Measurements from ENCODE around the gene CYP2A7.
"Not testable (repeated sequence)": the region's sequence is repeated elsewhere in the genome, so short reads cannot be mapped to it uniquely, and the experiment has no call there.

CYP2A7 gene

GRCh38 chr19:40896418-40896796, 14.4 kb upstream of the CYP2A7 start:
- TF ChIP-seq CTCF (conservative IDR thresholded peaks at IDR 0.05; ENCODE audit: low read depth, low read length): no peak
- DNase-seq (ENCODE audit: low read depth): no peak
- no peak overlapping the region for H3K4me3 ChIP-seq (ENCODE audit: low read length)

GRCh38 chr19:40893112-40893511, 11.1 kb upstream of the CYP2A7 start:
- no peak overlapping the region for H3K4me3 ChIP-seq (ENCODE audit: low read length)
- no peak for DNase-seq (ENCODE audit: low read depth)
- TF ChIP-seq CTCF (conservative IDR thresholded peaks at IDR 0.05; ENCODE audit: low read depth, low read length): no peak

- TF ChIP-seq CTCF (conservative IDR thresholded peaks at IDR 0.05; ENCODE audit: low read depth, low read length): no peak
Measured at GRCh38 chr19:40889366-40889765, 7.3 kb upstream of the CYP2A7 start.

GRCh38 chr19:40888191-40888590, 6.2 kb upstream of the CYP2A7 start:
- no peak overlapping the region for H3K4me3 ChIP-seq (ENCODE audit: low read length)
- DNase-seq (ENCODE audit: low read depth): no peak
- no peak for TF ChIP-seq CTCF (conservative IDR thresholded peaks at IDR 0.05; ENCODE audit: low read depth, low read length)

More at GRCh38 chr19:40889366-40889765, 7.3 kb upstream of the CYP2A7 start:
- no peak overlapping the region for H3K4me3 ChIP-seq (ENCODE audit: low read length)
- DNase-seq (ENCODE audit: low read depth): no peak

GRCh38 chr19:40884187-40884931, 2.3 kb upstream of the CYP2A7 start:
- not testable (repeated sequence) for DNase-seq (ENCODE audit: low read depth); H3K4me3 ChIP-seq (ENCODE audit: low read length)

GRCh38 chr19:40879349-40879748, 2.7 kb downstream of the CYP2A7 start:
- not testable (repeated sequence) for H3K4me3 ChIP-seq (ENCODE audit: low read length); DNase-seq (ENCODE audit: low read depth)

GRCh38 chr19:40875526-40875951, 6.5 kb downstream of the CYP2A7 start:
- DNase-seq (ENCODE audit: low read depth); H3K4me3 ChIP-seq (ENCODE audit: low read length): not testable (repeated sequence)

- H3K4me3 ChIP-seq (ENCODE audit: low read length); DNase-seq (ENCODE audit: low read depth): not testable (repeated sequence)
Measured at GRCh38 chr19:40874874-40875273, 7.2 kb downstream of the CYP2A7 start.

GRCh38 chr19:40873873-40874272, 8.2 kb downstream of the CYP2A7 start:
- DNase-seq (ENCODE audit: low read depth); H3K4me3 ChIP-seq (ENCODE audit: low read length): not testable (repeated sequence)

GRCh38 chr19:40872209-40872608, 9.8 kb downstream of the CYP2A7 start:
- no peak overlapping the region for H3K4me3 ChIP-seq (ENCODE audit: low read length)
- DNase-seq (ENCODE audit: low read depth): no peak
- TF ChIP-seq CTCF (conservative IDR thresholded peaks at IDR 0.05; ENCODE audit: low read depth, low read length): no peak

All from retinal pigment epithelial cell (primary cell).